ENCODE results near the gene SF3B2.
"Not testable (repeated sequence)": the region's sequence is repeated elsewhere in the genome, so short reads cannot be mapped to it uniquely, and the experiment has no call there.

Gene SF3B2

GRCh38 chr11:66111158-66111557 lies 59.0 kb downstream of the SF3B2 start:
- DNase-seq (ENCODE audit: insufficient read length, low spot score) (no peak), FAIRE-seq (no peak)
- no peak for TF ChIP-seq POLR2A (IDR thresholded peaks at IDR 0.05; ENCODE audit: low read depth, low read length)

GRCh38 chr11:66112041-66112491 lies 59.9 kb downstream of the SF3B2 start:
- FAIRE-seq (no peak), DNase-seq (ENCODE audit: insufficient read length, low spot score) (no peak)
- TF ChIP-seq POLR2A (IDR thresholded peaks at IDR 0.05; ENCODE audit: low read depth, low read length) = no peak

- DNase-seq (ENCODE audit: insufficient read length, low spot score) = no peak
- peak; percentile 88 for FAIRE-seq
- no peak for TF ChIP-seq POLR2A (IDR thresholded peaks at IDR 0.05; ENCODE audit: low read depth, low read length)
Observed at GRCh38 chr11:66112601-66113499, 60.7 kb downstream of the SF3B2 start.

GRCh38 chr11:66114957-66115356 lies 62.8 kb downstream of the SF3B2 start:
- not testable (repeated sequence) for FAIRE-seq; DNase-seq (ENCODE audit: insufficient read length, low spot score)

- TF ChIP-seq POLR2A (IDR thresholded peaks at IDR 0.05; ENCODE audit: low read depth, low read length) = no peak
- no peak for DNase-seq (ENCODE audit: insufficient read length, low spot score)
- FAIRE-seq = no peak
Observed at GRCh38 chr11:66115638-66116301, 63.6 kb downstream of the SF3B2 start.

- no peak for TF ChIP-seq POLR2A (IDR thresholded peaks at IDR 0.05; ENCODE audit: low read depth, low read length)
- no peak for FAIRE-seq
- no peak for DNase-seq (ENCODE audit: insufficient read length, low spot score)
Observed at GRCh38 chr11:66116576-66117361, 64.6 kb downstream of the SF3B2 start.

GRCh38 chr11:66118847-66119246 lies 66.7 kb downstream of the SF3B2 start:
- no peak for FAIRE-seq
- no peak for DNase-seq (ENCODE audit: insufficient read length, low spot score)
- TF ChIP-seq POLR2A (IDR thresholded peaks at IDR 0.05; ENCODE audit: low read depth, low read length) = no peak

All from H54 (cell line).